NK-92 (cell line): ENCODE measurements around the gene GTF2A1.
"Not testable (repeated sequence)": the region's sequence is repeated elsewhere in the genome, so short reads cannot be mapped to it uniquely, and the experiment has no call there.

Experiments used
- DNase-seq: peaks from one replicate; lab custom pipeline; 2025; ENCODE audit not compliant: unreplicated experiment; lab: John Stamatoyannopoulos, UW

Gene GTF2A1

GRCh38 chr14:81233615-81234014 is 12.9 kb upstream of the GTF2A1 start:
- no peak for DNase-seq

- DNase-seq: no peak
Measured at GRCh38 chr14:81231540-81231939, 10.8 kb upstream of the GTF2A1 start.

GRCh38 chr14:81224222-81224621 is 3.5 kb upstream of the GTF2A1 start:
- no peak for DNase-seq

GRCh38 chr14:81223788-81224187 is 3.0 kb upstream of the GTF2A1 start:
- DNase-seq: not testable (repeated sequence)

GRCh38 chr14:81222691-81223090 is 1.9 kb upstream of the GTF2A1 start:
- no peak for DNase-seq

GRCh38 chr14:81222126-81222525 is 1.4 kb upstream of the GTF2A1 start:
- no peak for DNase-seq

- no peak for DNase-seq
Measured at GRCh38 chr14:81221579-81222102, 882 bp upstream of the GTF2A1 start.

GRCh38 chr14:81220580-81220829 is 254 bp downstream of the GTF2A1 start:
- DNase-seq: no peak

- DNase-seq: no peak
Measured at GRCh38 chr14:81219759-81220579, 790 bp downstream of the GTF2A1 start.

GRCh38 chr14:81219210-81219758 is 1.5 kb downstream of the GTF2A1 start:
- peak; percentile 61 for DNase-seq

- DNase-seq: no peak
Measured at GRCh38 chr14:81211844-81212243, 8.9 kb downstream of the GTF2A1 start.

- DNase-seq: no peak
Measured at GRCh38 chr14:81209167-81209836, 11.5 kb downstream of the GTF2A1 start.

- no peak for DNase-seq
Measured at GRCh38 chr14:81208489-81208888, 12.3 kb downstream of the GTF2A1 start.

GRCh38 chr14:81206115-81206514 is 14.6 kb downstream of the GTF2A1 start:
- no peak for DNase-seq

- DNase-seq: no peak
Measured at GRCh38 chr14:81205639-81206038, 15.1 kb downstream of the GTF2A1 start.

- no peak for DNase-seq
Measured at GRCh38 chr14:81200054-81200453, 20.7 kb downstream of the GTF2A1 start.

- DNase-seq: no peak
Measured at GRCh38 chr14:81199084-81199483, 21.7 kb downstream of the GTF2A1 start.

- DNase-seq: no peak
Measured at GRCh38 chr14:81198651-81199050, 22.1 kb downstream of the GTF2A1 start.

- DNase-seq: no peak
Measured at GRCh38 chr14:81193924-81194633, 26.7 kb downstream of the GTF2A1 start.

- DNase-seq: no peak
Measured at GRCh38 chr14:81192594-81192993, 28.2 kb downstream of the GTF2A1 start.

- no peak for DNase-seq
Measured at GRCh38 chr14:81187832-81188522, 32.8 kb downstream of the GTF2A1 start.
